ENCODE results near the gene ANKRD12.

GRCh38 chr18:9221661-9222060 lies 85.1 kb downstream of the ANKRD12 start:
- TF ChIP-seq RFX5 (IDR thresholded peaks at IDR 0.05; ENCODE audit: low read depth, low read length) (no peak), BHLHE40 (IDR thresholded peaks at IDR 0.05; ENCODE audit: low read depth, low read length) (no peak), CHD1 (IDR thresholded peaks at IDR 0.05; ENCODE audit: low read depth, low read length) (no peak), NFE2L2 (IDR thresholded peaks at IDR 0.05; ENCODE audit: low read depth, low read length) (no peak)
